Measurements from ENCODE around the gene SND1.

SND1 gene

DNA sequence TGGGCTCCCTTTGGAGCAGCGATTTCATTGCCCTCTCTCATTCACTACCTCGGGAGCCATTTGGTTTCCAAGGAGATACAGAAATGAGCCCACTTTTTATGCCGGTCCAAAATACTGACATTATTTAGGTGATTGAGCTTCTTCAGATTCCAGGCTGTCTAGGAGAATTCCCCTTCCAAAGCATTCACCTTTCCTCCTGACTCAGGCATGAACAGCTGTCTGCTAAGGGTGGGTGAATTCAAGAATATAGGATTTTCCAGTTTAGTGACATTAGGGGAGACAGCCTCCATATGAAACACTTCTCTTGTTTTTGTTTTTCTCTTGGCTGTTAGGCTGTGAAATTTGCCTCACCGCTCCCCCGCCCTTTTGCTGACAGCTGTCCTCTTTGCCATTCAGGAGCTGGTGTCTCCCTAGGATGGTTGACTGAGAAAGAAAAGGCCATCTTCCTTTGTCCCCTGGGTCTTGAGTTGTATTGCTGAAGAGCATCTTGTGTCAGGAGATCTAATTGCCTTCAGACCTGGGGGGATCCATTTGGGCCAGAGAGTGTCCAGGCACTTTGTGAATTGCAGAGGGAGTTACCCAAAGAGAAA lies 322.5 kb downstream of the SND1 start:
- Mint-ChIP-seq H3K4me1 (no peaks in the 10 kb centered on the region), H3K36me3 (peaks cover 49% of the 10 kb centered on the region), H3K27me3 (no peaks in the 10 kb centered on the region), H3K9me3 (peaks cover 23% of the 10 kb centered on the region), H3K4me3 (no peak overlapping the region), H3K27ac (no peak overlapping the region)
- no peak for DNase-seq
- CTCF ChIA-PET = no interaction called here

DNA sequence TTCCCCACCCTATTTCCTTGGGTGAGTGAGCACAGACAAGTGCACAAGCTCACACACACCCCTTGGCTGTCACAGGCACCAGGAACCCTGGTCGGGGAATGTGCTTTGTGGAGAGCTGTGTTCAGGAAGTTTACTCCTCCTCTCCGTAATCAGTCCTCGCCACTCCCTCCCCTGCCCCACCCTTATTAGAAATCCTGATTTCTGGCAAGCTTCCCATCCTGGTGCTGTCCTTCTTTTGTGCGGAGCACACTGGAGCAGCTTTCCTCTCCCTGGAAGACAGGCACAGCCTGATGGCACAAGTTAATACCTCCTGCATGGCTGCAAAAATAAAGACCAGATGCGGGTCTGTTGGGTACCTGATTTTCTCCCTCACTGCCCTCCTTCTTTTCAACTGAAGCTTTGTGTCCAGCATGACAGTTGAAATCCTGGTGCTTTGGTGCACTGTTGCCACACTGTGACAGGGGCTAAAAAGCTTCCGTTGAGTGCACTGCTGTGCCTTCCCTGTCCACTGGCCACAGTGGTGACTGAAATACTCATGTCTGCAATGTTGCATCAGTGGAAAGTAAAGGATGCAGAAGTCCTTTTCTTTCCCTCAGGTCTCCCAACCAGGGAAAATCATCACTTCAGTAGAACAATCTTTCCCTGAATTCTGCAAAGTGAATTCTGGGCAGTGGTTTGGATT lies 324.2 kb downstream of the SND1 start:
- DNase-seq = no peak
- H3K4me1 Mint-ChIP-seq = peaks cover under 1% of the 10 kb centered on the region
- peaks cover 51% of the 10 kb centered on the region for H3K36me3 Mint-ChIP-seq
- H3K27me3 Mint-ChIP-seq = no peaks in the 10 kb centered on the region
- CTCF ChIA-PET = no interaction called here
- H3K9me3 Mint-ChIP-seq = peaks cover 23% of the 10 kb centered on the region
- no peak overlapping the region for H3K4me3 Mint-ChIP-seq
- no peak overlapping the region for H3K27ac Mint-ChIP-seq

DNA sequence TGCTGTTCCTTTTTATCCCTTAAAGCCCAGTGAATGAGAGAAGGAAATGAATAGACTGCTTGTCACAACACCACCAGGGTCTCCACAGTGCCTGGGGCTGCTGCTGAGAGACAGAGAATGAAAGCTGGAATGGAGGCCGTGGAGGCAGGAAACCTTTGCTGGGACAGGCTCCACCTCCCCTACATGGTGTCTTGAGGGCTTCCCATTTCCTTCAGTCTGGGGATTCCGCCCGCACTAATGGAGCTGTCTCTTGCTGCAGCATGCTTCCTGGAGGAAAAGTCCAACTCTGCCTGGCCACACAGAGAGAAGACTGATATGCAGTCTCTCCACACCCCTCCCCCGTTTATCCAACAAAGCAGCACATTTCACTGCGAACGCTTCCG lies 324.7 kb downstream of the SND1 start:
- peaks cover 23% of the 10 kb centered on the region for H3K9me3 Mint-ChIP-seq
- H3K36me3 Mint-ChIP-seq = peaks cover 53% of the 10 kb centered on the region
- H3K4me3 Mint-ChIP-seq = no peak overlapping the region
- no peaks in the 10 kb centered on the region for H3K27me3 Mint-ChIP-seq
- CTCF ChIA-PET = no interaction called here
- peaks cover 6% of the 10 kb centered on the region for H3K4me1 Mint-ChIP-seq
- no peak for DNase-seq
- H3K27ac Mint-ChIP-seq = no peak overlapping the region

DNA sequence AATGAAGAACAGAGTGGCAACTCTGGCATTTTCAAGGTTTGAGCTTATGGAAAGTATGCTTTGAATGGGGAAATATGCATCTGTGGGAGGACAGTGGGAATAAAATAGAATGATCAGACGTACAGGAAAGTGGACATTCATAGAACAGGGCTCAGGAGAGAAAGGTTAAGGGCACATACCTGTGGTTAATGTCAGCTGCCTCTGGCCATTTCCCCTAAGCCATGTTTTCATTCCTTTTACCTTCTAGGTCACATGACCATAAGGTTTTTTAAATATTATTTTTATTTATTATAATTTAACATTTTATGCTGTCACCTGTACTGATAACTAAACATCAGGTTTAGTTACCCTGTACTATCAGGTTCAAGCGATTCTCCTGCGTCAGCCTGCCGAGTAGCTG lies 326.4 kb downstream of the SND1 start:
- peaks cover 15% of the 10 kb centered on the region for H3K4me1 Mint-ChIP-seq
- no peak overlapping the region for H3K4me3 Mint-ChIP-seq
- peaks cover 55% of the 10 kb centered on the region for H3K36me3 Mint-ChIP-seq
- no peak overlapping the region for H3K27ac Mint-ChIP-seq
- H3K9me3 Mint-ChIP-seq = peaks cover 23% of the 10 kb centered on the region
- DNase-seq = no peak
- CTCF ChIA-PET = no interaction called here
- H3K27me3 Mint-ChIP-seq = no peaks in the 10 kb centered on the region

DNA sequence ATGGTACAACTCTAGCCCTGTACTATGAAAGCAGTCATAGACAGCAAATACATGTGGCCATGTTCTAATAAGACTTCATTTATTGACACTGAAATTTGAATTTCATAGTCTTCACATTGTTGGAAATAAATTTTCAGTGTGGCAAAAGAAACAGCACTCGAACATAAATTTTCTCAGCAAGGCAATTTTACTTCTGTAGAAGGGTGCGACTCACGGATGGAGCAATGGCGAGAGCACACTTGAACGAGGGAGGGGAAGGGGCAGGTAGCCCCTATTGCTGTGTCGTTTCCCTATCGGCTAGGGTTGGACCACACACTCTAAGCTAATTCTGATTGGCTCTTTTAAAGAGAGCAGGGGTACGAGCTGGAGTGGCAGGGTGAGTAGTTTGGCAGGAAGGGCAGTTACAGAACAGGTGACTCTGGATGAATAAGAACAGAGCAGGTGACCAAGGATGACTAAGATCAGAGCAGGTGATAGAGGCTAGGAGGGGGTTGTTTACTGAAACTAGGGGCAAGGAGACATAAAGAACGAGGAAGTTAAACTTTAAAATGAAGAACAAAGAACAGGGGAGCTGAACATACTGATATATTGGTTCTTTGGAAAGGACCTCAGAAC lies 327.2 kb downstream of the SND1 start:
- DNase-seq = no peak
- H3K27me3 Mint-ChIP-seq = no peaks in the 10 kb centered on the region
- peaks cover 56% of the 10 kb centered on the region for H3K36me3 Mint-ChIP-seq
- no peak overlapping the region for H3K4me3 Mint-ChIP-seq
- peaks cover 23% of the 10 kb centered on the region for H3K9me3 Mint-ChIP-seq
- H3K27ac Mint-ChIP-seq = no peak overlapping the region
- CTCF ChIA-PET = no interaction called here
- H3K4me1 Mint-ChIP-seq = peaks cover 19% of the 10 kb centered on the region

DNA sequence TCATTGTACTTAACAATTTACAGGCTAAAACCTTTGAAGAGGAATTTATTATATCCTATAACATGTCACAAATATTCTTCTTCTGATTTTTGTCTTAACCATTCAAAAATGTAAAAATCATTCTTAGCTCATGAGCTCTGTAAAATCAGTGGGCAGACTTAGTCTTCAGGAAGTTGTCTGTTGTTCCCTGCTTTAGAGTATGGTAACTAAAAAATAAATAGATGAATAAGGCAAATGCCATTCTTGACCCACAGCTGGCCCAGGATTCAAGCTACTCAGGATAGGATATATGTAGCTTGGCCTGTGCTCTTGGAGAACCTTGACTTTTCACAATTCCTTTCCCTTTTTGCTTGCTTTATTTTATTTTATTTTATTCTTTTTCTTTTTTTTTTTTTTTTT lies 327.7 kb downstream of the SND1 start:
- H3K36me3 Mint-ChIP-seq = peaks cover 53% of the 10 kb centered on the region
- H3K9me3 Mint-ChIP-seq = peaks cover 23% of the 10 kb centered on the region
- CTCF ChIA-PET = no interaction called here
- H3K27ac Mint-ChIP-seq = no peak overlapping the region
- H3K4me3 Mint-ChIP-seq = no peak overlapping the region
- DNase-seq = no peak
- H3K4me1 Mint-ChIP-seq = peaks cover 19% of the 10 kb centered on the region
- H3K27me3 Mint-ChIP-seq = no peaks in the 10 kb centered on the region

DNA sequence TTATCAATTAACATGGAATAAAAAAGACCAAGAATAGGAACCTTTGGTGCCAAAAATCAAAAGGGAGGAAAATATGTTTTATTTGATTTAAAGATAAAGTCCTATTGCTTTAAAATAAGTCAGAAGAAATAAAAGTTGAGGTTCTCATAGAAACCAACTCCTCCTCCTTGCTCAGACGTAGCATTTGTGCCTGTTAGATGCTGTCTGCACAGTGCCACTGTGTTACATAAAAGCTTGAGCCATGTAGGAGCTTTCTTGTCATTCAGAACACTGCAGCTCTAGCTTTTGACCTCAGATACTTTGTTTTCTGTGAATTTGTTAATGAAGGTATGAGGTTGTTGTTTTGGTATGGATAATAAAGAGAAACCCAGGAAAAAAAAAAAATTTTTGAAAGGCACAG lies 328.9 kb downstream of the SND1 start:
- Mint-ChIP-seq H3K36me3 (peaks cover 50% of the 10 kb centered on the region), H3K27me3 (no peaks in the 10 kb centered on the region), H3K27ac (no peak overlapping the region), H3K9me3 (peaks cover 23% of the 10 kb centered on the region), H3K4me1 (peaks cover 19% of the 10 kb centered on the region), H3K4me3 (no peak overlapping the region)
- no peak for DNase-seq
- CTCF ChIA-PET = interaction anchor here (0.9 kb wide), 1 partner anchor 189 kb away, joined by 3 read pairs; no protein-coding TSS in a partner anchor

DNA sequence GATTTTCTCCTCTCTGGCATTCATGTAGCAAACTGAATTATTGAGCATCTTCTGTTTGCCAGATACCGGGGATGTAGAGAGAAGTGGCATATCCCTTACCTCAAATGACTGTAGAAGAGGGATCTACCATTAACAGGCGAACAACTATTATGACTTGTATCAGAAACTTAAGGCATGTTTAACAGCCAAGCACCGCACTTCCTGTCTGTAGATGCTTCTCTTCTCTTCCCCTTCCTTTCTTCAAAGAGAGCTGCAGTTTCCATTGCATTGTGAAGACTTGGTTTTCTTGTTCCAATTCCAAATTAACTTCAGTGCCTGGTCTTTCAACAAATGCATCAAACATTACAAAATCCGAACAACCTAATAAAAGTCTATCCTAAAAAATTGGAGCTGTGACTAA lies 330.0 kb downstream of the SND1 start:
- Mint-ChIP-seq H3K4me3 (no peak overlapping the region), H3K4me1 (peaks cover 19% of the 10 kb centered on the region), H3K27me3 (no peaks in the 10 kb centered on the region), H3K9me3 (peaks cover 22% of the 10 kb centered on the region), H3K27ac (peak overlapping the region; percentile 24), H3K36me3 (peaks cover 41% of the 10 kb centered on the region)
- CTCF ChIA-PET = no interaction called here
- DNase-seq = no peak

DNA sequence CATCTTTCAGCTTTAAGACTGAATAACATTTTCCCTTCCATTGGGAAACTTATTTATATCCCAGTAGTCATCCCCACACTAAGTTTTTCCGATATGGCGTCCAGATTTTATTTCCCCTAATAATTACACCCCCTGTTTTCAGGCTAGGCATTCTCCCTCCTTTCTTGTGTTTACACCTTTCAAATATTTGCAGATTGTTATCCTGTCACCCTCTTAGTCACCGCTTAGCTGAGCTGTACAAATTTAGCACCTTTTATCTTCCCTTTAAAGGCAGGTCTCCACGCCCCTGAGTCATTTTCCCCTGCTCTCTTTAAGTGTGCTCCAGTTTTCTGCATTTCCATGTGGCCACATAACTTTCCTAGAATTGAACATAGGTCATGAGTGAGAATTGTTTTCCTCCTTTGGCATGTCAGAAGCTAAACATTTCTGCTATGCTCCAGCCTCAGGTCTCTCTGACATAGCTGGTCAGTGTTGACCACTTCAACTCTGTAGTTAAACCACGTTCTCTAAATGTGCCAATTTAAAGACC lies 331.9 kb downstream of the SND1 start:
- Mint-ChIP-seq H3K36me3 (peaks cover 24% of the 10 kb centered on the region), H3K9me3 (peaks cover 7% of the 10 kb centered on the region), H3K4me3 (no peak overlapping the region), H3K27ac (no peak overlapping the region), H3K4me1 (peaks cover 19% of the 10 kb centered on the region), H3K27me3 (no peaks in the 10 kb centered on the region)
- no peak for DNase-seq
- CTCF ChIA-PET = interaction anchor here (1.0 to 1.4 kb wide), 2 partner anchors 107 to 191 kb away, joined by 3 to 4 read pairs; no protein-coding TSS in a partner anchor

DNA sequence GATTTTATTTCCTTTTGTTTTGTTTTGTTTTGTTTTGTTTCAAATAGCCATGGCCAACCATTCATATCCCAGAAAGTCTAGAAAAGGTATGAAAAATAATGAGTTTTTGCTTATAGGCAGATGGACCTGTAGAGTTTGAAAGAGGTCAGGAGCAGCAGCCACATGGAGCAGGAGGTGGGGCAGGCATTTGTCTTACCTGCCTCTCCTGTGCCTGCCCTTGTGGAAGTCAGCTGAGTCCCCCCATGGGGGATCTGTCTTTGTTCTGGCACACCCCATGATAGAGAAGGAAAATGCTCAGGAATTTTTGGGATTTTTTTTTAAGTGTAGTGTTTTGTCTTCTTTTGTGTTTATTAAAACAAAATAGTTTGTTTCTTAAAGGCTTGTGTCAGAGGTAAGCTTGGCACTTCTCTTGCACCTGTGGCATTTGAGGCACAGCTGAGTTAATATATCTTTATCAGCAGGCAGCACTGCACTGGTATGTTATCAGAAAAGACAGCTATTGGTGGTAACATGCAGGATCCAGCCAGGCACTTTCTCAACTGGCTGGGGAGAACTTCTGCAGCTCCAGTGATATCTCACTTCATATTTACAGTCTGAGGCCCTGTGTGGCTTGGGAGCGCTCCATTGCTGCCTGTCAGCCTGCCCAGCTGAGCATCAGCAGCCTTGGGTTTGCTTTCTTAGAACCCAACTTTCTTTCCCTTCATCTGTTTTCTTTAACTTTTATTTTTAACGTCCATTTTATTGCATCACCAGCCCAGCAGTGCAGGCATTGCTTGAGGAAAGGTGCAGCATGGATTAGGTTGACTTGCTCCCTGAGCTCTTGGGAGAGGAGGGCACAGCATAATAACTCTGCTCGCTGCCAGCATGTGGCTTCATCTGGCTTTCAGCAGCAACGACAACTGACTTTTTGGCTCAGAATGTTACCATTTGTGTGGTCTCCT lies 334.9 kb downstream of the SND1 start:
- Mint-ChIP-seq H3K4me1 (peaks cover 12% of the 10 kb centered on the region), H3K9me3 (no peaks in the 10 kb centered on the region), H3K36me3 (peaks cover 11% of the 10 kb centered on the region), H3K4me3 (no peak overlapping the region), H3K27ac (no peak overlapping the region), H3K27me3 (no peaks in the 10 kb centered on the region)
- DNase-seq = no peak
- CTCF ChIA-PET = interaction anchor here (0.8 kb wide), 1 partner anchor 278 kb away, joined by 3 read pairs; no protein-coding TSS in a partner anchor

DNA sequence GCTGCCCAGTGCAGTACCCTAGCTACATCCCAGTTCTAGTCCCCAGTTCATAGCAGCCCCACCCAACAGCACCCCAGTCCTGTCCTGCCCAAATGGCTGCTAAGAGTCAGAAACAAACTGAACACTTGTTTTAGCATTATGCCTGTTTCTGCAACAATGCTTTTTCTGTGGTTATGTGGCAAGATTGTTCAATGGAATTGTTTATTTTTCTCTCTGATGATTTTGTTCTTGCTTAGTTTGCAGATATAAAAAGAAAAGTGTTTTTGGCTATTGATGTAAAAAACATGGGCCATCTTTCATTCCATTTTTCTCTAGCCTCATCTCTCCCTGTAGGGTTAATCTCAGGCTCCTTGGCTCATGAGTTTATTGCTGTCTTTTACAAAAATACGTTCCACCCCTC lies 336.8 kb downstream of the SND1 start:
- CTCF ChIA-PET = no interaction called here
- Mint-ChIP-seq H3K4me1 (peaks cover 3% of the 10 kb centered on the region), H3K27me3 (no peaks in the 10 kb centered on the region), H3K36me3 (peaks cover 16% of the 10 kb centered on the region), H3K9me3 (no peaks in the 10 kb centered on the region), H3K4me3 (no peak overlapping the region), H3K27ac (no peak overlapping the region)
- DNase-seq = no peak

DNA sequence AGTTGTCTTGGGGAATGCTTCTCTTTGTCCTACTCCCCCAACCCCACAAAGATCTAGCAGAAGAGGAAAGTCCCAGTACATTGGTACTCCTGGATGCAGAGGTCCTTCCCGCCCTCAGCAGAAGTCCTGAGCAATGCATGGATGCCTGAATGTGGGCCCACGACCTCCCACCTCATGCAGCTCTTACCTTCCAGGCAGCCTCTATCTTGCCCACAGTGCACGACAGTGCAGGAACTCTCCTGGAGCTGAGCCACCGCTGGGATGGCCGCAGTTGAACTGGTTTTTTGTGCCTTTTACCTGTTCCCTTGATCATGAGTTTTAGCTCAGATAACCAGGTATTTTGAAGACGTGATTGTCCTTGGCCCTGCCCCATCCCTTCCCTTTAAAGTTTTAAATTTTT lies 341.3 kb downstream of the SND1 start:
- H3K4me1 Mint-ChIP-seq = no peaks in the 10 kb centered on the region
- H3K27me3 Mint-ChIP-seq = no peaks in the 10 kb centered on the region
- no peaks in the 10 kb centered on the region for H3K9me3 Mint-ChIP-seq
- no peak for DNase-seq
- H3K36me3 Mint-ChIP-seq = peaks cover 23% of the 10 kb centered on the region
- CTCF ChIA-PET = no interaction called here
- no peak overlapping the region for H3K4me3 Mint-ChIP-seq
- no peak overlapping the region for H3K27ac Mint-ChIP-seq

DNA sequence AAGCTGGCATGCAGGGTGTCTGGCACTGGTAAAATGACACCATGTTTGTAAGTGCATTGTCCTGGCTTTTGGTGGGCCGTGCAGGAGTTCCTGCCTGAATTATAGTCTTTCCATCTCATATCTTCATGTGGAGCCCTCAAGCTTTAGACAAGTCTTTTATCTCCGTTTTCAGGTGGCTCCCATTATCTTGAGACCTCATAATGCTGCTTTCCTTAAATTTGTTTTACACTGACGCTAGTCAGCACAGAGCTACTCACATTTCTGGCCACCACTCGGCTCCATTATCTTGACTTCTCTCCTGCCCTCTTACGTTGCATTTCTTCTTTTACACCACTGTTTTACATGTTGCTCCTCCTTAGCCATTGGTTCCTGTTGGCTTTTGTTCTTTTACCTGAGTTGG lies 342.0 kb downstream of the SND1 start:
- CTCF ChIA-PET = no interaction called here
- H3K27ac Mint-ChIP-seq = no peak overlapping the region
- H3K36me3 Mint-ChIP-seq = peaks cover 24% of the 10 kb centered on the region
- no peak for DNase-seq
- H3K4me1 Mint-ChIP-seq = no peaks in the 10 kb centered on the region
- no peak overlapping the region for H3K4me3 Mint-ChIP-seq
- no peaks in the 10 kb centered on the region for H3K27me3 Mint-ChIP-seq
- no peaks in the 10 kb centered on the region for H3K9me3 Mint-ChIP-seq

Measured in activated naive CD4-positive, alpha-beta T cell treated with anti-CD3 and anti-CD28 coated beads, Interleukin-2, amount 10 ng/mL, durations not matched to agents 7 days and 5 days (primary cell).